Hepatocyte (in vitro differentiated cells): ENCODE results near the gene DOCK4. TPM values are rescaled to one million over a fixed set of nuclear protein-coding genes. Genes with fewer than 3 reads are reported as not detected.

Experiments
- DNase-seq: peaks from one replicate; pipeline ENCODE4 v3.0.0-alpha.2; 2016; ENCODE audit warnings: low spot score
- H2AFZ ChIP-seq: fragments of 200-600 bp; sonication (generic); 2 replicates; pipeline ENCODE4 v1.6.0; 2016; ENCODE audit warnings: antibody characterized with exemption, mild to moderate bottlenecking
- H3K27ac ChIP-seq: fragments of 200-600 bp; sonication (generic); 2 replicates; pipeline ENCODE4 v1.5.1; 2016; ENCODE audit warnings: mild to moderate bottlenecking
- H3K27me3 ChIP-seq: fragments of 200-600 bp; sonication (generic); 2 replicates; pipeline ENCODE4 v1.6.1; 2016
- H3K36me3 ChIP-seq: fragments of 200-600 bp; sonication (generic); replicated peaks from 2 replicates; pipeline ENCODE4 v1.5.1; 2016; ENCODE audit warnings: low read depth; ENCODE audit not compliant: insufficient read depth
- H3K4me1 ChIP-seq: fragments of 200-600 bp; sonication (generic); 2 replicates; pipeline ENCODE4 v1.5.1; 2016; ENCODE audit warnings: mild to moderate bottlenecking, moderate library complexity; ENCODE audit not compliant: insufficient read depth
- H3K4me2 ChIP-seq: fragments of 200-600 bp; sonication (generic); 2 replicates; pipeline ENCODE4 v1.6.0; 2016
- H3K4me3 ChIP-seq: fragments of 200-600 bp; sonication (generic); 2 replicates; pipeline ENCODE4 v1.5.1; 2016; ENCODE audit warnings: mild to moderate bottlenecking
- H3K79me2 ChIP-seq: fragments of 200-600 bp; sonication (generic); 2 replicates; pipeline ENCODE4 v1.6.0; 2017; ENCODE audit warnings: mild to moderate bottlenecking
- H3K9me2 ChIP-seq: fragments of 200-600 bp; sonication (generic); replicated peaks from 2 replicates; pipeline ENCODE4 v1.6.0; 2017; ENCODE audit warnings: mild to moderate bottlenecking; ENCODE audit not compliant: insufficient read depth
- H3K9me3 ChIP-seq: fragments of 200-600 bp; sonication (generic); 2 replicates; pipeline ENCODE4 v1.5.1; 2016; ENCODE audit warnings: low read depth, mild to moderate bottlenecking
- H4K20me1 ChIP-seq: fragments of 200-600 bp; sonication (generic); 2 replicates; pipeline ENCODE4 v1.6.0; 2016; ENCODE audit warnings: mild to moderate bottlenecking; ENCODE audit not compliant: insufficient read depth, poor library complexity, severe bottlenecking
- EZH2 ChIP-seq: fragments of 200-600 bp; sonication (generic); IDR thresholded peaks from 2 replicates; pipeline ENCODE4 v1.6.1; 2016; ENCODE audit warnings: antibody characterized with exemption, mild to moderate bottlenecking, borderline replicate concordance
- EZH2phosphoT487 ChIP-seq: fragments of 200-600 bp; sonication (generic); IDR thresholded peaks from one replicate; pipeline ENCODE4 v1.6.1; 2018; ENCODE audit warnings: antibody characterized with exemption, mild to moderate bottlenecking, low read depth, moderate library complexity; ENCODE audit not compliant: unreplicated experiment, severe bottlenecking
- WGBS: methylation state at CpG from one replicate; pipeline ENCODE4 v1.1.6; 2016; ENCODE audit warnings: low lambda C conversion rate; ENCODE audit errors: missing lambda C conversion rate; 5-methylcytosine and 5-hydroxymethylcytosine counted together
- polyA plus RNA-seq: library from polyadenylated mRNA; unstranded; fragments of >200 nt; fragmentation: Nextera tagmentation; extraction: Ambion mirVana; gene quantifications from 2 replicates; pipeline ENCODE4 v1.2.1, GENCODE V29; 2016
- total RNA-seq: library from RNA; depleted of rRNA; stranded (reverse); fragments of >200 nt; gene quantifications from 2 replicates; pipeline ENCODE4 v1.2.3, GENCODE V29; 2014
- TF ChIP-seq, protein P1 (sequence below): fragments of 200-600 bp; sonication (generic); IDR thresholded peaks from 2 replicates; pipeline ENCODE4 v1.5.1; 2016; ENCODE audit warnings: antibody characterized with exemption, mild to moderate bottlenecking; ENCODE audit not compliant: poor library complexity

DOCK4 gene
- total and polyA plus RNA-seq, 2 experiments from 2014 or later, result 4.4 to 22.9 TPM

GRCh38 chr7:111705807-111706206 is 500.4 kb downstream of the DOCK4 start:
- H3K9me2 ChIP-seq, result no peaks in the 10 kb centered on the region
- no peak overlapping the region for H3K4me2 ChIP-seq
- no peaks in the 10 kb centered on the region for H3K27me3 ChIP-seq
- H3K4me1 ChIP-seq, result no peaks in the 10 kb centered on the region
- no peaks in the 10 kb centered on the region for H3K79me2 ChIP-seq
- no peak for TF ChIP-seq EZH2
- TF ChIP-seq, protein P1, sequence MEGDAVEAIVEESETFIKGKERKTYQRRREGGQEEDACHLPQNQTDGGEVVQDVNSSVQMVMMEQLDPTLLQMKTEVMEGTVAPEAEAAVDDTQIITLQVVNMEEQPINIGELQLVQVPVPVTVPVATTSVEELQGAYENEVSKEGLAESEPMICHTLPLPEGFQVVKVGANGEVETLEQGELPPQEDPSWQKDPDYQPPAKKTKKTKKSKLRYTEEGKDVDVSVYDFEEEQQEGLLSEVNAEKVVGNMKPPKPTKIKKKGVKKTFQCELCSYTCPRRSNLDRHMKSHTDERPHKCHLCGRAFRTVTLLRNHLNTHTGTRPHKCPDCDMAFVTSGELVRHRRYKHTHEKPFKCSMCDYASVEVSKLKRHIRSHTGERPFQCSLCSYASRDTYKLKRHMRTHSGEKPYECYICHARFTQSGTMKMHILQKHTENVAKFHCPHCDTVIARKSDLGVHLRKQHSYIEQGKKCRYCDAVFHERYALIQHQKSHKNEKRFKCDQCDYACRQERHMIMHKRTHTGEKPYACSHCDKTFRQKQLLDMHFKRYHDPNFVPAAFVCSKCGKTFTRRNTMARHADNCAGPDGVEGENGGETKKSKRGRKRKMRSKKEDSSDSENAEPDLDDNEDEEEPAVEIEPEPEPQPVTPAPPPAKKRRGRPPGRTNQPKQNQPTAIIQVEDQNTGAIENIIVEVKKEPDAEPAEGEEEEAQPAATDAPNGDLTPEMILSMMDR, result no peak
- TF ChIP-seq EZH2phosphoT487, result no peak
- no peaks in the 10 kb centered on the region for H3K9me3 ChIP-seq
- H3K36me3 ChIP-seq, result no peaks in the 10 kb centered on the region
- H4K20me1 ChIP-seq, result no peaks in the 10 kb centered on the region
- no peak overlapping the region for H3K27ac ChIP-seq
- no peak overlapping the region for H2AFZ ChIP-seq
- 92% methylated on average over 5 of the region's 5 CpGs for WGBS
- no peak overlapping the region for H3K4me3 ChIP-seq
- no peak for DNase-seq

DNA sequence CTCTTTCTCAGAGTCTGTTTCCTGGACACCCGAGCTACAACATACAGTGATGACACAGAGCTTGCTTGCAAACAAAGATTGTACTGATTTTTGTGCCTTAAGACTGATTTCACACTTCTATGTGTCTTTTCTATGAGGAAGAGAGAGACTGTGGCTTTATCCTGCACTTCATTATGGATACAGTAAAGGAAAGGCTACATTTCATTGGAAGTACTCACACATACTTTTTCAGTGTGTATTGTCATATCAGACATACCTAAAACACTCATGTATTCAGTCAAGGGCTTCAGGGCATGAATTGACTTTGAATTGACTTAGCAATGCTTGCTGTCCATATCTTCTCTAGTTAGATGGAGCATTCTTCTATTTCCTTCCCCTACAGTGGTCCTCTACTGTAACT is 508.4 kb downstream of the DOCK4 start:
- no peak overlapping the region for H2AFZ ChIP-seq
- TF ChIP-seq EZH2phosphoT487 (no peak), EZH2 (no peak)
- TF ChIP-seq, protein P1, result no peak
- no peaks in the 10 kb centered on the region for H3K79me2 ChIP-seq
- H3K4me1 ChIP-seq, result no peaks in the 10 kb centered on the region
- H3K4me3 ChIP-seq, result no peak overlapping the region
- no peak overlapping the region for H3K27ac ChIP-seq
- H3K9me3 ChIP-seq, result no peaks in the 10 kb centered on the region
- H4K20me1 ChIP-seq, result no peaks in the 10 kb centered on the region
- no peak overlapping the region for H3K4me2 ChIP-seq
- DNase-seq, result no peak
- no peaks in the 10 kb centered on the region for H3K36me3 ChIP-seq
- H3K9me2 ChIP-seq, result no peaks in the 10 kb centered on the region
- WGBS, result 82% methylated on average over 1 of the region's 1 CpG
- no peaks in the 10 kb centered on the region for H3K27me3 ChIP-seq

- WGBS, result 75% methylated on average over 2 of the region's 2 CpGs
- no peaks in the 10 kb centered on the region for H3K36me3 ChIP-seq
- no peak overlapping the region for H2AFZ ChIP-seq
- no peaks in the 10 kb centered on the region for H3K27me3 ChIP-seq
- H3K4me1 ChIP-seq, result no peaks in the 10 kb centered on the region
- no peaks in the 10 kb centered on the region for H3K79me2 ChIP-seq
- no peak overlapping the region for H3K4me3 ChIP-seq
- H3K4me2 ChIP-seq, result no peak overlapping the region
- no peak overlapping the region for H3K27ac ChIP-seq
- TF ChIP-seq EZH2 (no peak), EZH2phosphoT487 (no peak)
- TF ChIP-seq, protein P1, result no peak
- no peaks in the 10 kb centered on the region for H3K9me3 ChIP-seq
- no peaks in the 10 kb centered on the region for H3K9me2 ChIP-seq
- no peaks in the 10 kb centered on the region for H4K20me1 ChIP-seq
- no peak for DNase-seq
These were observed 511.8 kb downstream of the DOCK4 start for GRCh38 chr7:111694376-111694775.
